Immature natural killer cell (primary cell): ENCODE data around the gene DSCAML1. TPM values are rescaled to one million over a fixed set of nuclear protein-coding genes. Genes with fewer than 3 reads are reported as not detected.

Experiments
- DNase-seq, 3 donors: peaks; one replicate each; pipeline ENCODE4 v3.0.0; 2022; ENCODE audit warnings: mixed read lengths in 1 of 3
- H3K27ac Mint-ChIP-seq, 6 donors: one replicate each; pipeline ENCODE4 v1.8.0; 2020; ENCODE audit warnings: mixed read lengths in 6 of 6, mild to moderate bottlenecking in 5 of 6, inconsistent platforms in 4 of 6, moderate library complexity in 3 of 6
- H3K27me3 Mint-ChIP-seq, 3 donors: one replicate each; pipeline ENCODE4 v1.8.0; 2020 to 2021; ENCODE audit warnings: low read depth in 3 of 3, mild to moderate bottlenecking in 3 of 3, mixed read lengths in 3 of 3, moderate library complexity in 3 of 3, inconsistent platforms in 1 of 3
- H3K36me3 Mint-ChIP-seq, 3 donors: one replicate each; pipeline ENCODE4 v1.8.0; 2020; ENCODE audit warnings: mixed read lengths in 3 of 3, inconsistent platforms in 2 of 3, mild to moderate bottlenecking in 2 of 3
- H3K4me1 Mint-ChIP-seq, 2 donors: one replicate each; pipeline ENCODE4 v1.8.0; 2020; ENCODE audit warnings: inconsistent platforms in 2 of 2, mild to moderate bottlenecking in 2 of 2, mixed read lengths in 2 of 2, moderate library complexity in 1 of 2
- H3K4me3 Mint-ChIP-seq, 5 donors: one replicate each; pipeline ENCODE4 v1.8.0; 2020; ENCODE audit warnings: mild to moderate bottlenecking in 5 of 5, mixed read lengths in 5 of 5, inconsistent platforms in 3 of 5, moderate library complexity in 3 of 5
- H3K9me3 Mint-ChIP-seq, 6 donors: one replicate each; pipeline ENCODE4 v1.8.0; 2020; ENCODE audit warnings: mild to moderate bottlenecking in 6 of 6, mixed read lengths in 6 of 6, inconsistent platforms in 4 of 6, moderate library complexity in 3 of 6
- polyA plus RNA-seq, 3 donors: library from polyadenylated mRNA; unstranded; fragments of 300-500 nt; fragmentation: Illumina TruSeq; gene quantifications; one replicate each; pipeline ENCODE4 v1.2.3, GENCODE V29; 2021

Gene DSCAML1
- polyA plus RNA-seq, 3 donors from 2014 or later: not detected

DNA sequence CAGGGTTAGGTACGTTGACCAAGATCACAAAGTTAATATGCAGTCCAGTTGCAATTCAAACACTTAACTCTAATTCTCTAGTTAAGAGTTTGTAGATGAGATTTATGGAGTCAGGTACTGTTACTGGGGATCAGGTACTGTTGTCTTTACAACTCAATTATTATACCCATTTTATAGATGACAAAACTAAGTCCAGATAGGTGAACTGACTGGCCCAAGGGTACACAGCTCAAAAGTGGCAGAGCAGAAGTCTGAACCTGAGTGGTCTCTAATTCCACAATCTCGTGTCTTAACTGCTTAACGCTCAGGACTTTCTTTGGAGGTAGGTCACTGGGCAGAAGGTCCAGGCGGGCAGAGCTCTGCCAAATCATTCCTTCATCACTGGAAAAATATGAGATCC lies 77.5 kb downstream of the DSCAML1 start:
- no peak overlapping the region for H3K27ac Mint-ChIP-seq
- no peaks in the 10 kb centered on the region for H3K9me3 Mint-ChIP-seq
- no peak overlapping the region for H3K4me3 Mint-ChIP-seq
- H3K4me1 Mint-ChIP-seq: no peaks in the 10 kb centered on the region
- no peak for DNase-seq
- peaks cover 4 to 11% (median 8%) of the 10 kb centered on the region in 3 donors for H3K27me3 Mint-ChIP-seq
- H3K36me3 Mint-ChIP-seq: no peaks in the 10 kb centered on the region

DNA sequence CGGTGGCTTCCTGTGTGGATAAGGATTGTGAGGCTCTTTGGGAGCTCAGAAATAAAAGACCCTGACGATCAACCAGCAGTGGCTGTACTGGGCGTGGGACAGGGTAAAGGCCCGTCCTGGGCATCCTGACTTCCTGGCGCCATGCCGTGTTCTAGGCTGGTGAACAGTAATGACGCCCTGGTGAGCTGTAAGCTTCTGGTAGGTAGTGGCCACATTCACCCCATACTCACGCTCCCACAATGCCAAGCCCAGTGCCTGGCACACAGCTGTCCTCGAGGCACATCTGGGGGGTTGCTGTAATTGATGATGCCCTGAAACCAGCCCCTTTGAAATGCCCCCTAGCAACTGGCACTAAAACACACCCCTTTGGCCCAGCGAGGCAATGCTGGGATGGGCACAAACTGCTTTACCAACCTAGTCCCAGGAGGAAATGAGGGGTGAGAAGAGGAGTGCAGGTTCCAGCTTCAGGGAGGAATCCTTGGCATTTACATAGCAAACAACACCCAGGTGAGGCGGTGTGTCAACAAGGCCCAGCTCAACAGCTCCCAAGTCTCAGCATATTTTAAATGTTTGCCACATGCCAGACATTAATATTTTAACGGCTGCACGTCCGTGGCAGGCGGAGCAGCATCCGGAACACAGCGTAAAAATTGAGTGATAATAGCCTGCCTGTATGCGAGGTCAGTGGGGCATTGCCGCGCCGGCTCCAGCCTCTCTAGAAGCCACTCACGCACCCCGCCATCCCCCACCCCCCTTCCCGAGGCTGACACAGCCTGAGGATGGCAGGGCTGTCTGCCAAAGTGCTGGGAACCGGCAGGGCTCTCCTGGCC lies 79.3 kb downstream of the DSCAML1 start:
- DNase-seq: no peak
- no peaks in the 10 kb centered on the region for H3K9me3 Mint-ChIP-seq
- H3K36me3 Mint-ChIP-seq: no peaks in the 10 kb centered on the region
- H3K4me3 Mint-ChIP-seq: no peak overlapping the region
- H3K4me1 Mint-ChIP-seq: no peaks in the 10 kb centered on the region
- H3K27ac Mint-ChIP-seq: no peak overlapping the region
- peaks cover 0 to 16% (median 9%) of the 10 kb centered on the region in 3 donors for H3K27me3 Mint-ChIP-seq

GRCh38 chr11:117716521-117717440 lies 80.2 kb downstream of the DSCAML1 start:
- Mint-ChIP-seq H3K4me3 (no peak overlapping the region), H3K27me3 (peaks cover 0 to 11% (median 9%) of the 10 kb centered on the region in 3 donors), H3K27ac (no peak overlapping the region), H3K4me1 (no peaks in the 10 kb centered on the region), H3K36me3 (no peaks in the 10 kb centered on the region), H3K9me3 (no peaks in the 10 kb centered on the region)
- DNase-seq: no peak

DNA sequence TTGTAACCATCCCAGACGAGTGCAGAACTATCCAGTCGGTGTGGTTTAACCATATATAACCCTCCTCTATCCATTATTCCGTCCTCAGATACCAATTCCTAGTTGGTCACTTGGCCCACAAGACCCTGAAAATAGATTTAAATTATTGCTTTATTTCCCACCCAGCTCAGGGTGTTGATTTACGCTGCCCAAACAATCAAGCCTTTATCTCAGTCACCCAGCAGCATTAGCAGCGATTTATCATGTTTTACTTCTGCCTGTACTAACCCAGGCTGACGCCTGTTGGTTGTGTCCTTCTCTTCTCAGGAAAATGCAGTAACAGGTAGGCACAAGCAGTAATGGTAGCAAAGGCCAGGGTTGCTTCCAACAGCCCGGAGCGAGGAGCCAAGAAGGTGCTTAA lies 81.2 kb downstream of the DSCAML1 start:
- Mint-ChIP-seq H3K27ac (no peak overlapping the region), H3K4me3 (no peak overlapping the region), H3K9me3 (no peaks in the 10 kb centered on the region), H3K36me3 (no peaks in the 10 kb centered on the region), H3K27me3 (peaks cover 0 to 11% (median 7%) of the 10 kb centered on the region in 3 donors), H3K4me1 (no peaks in the 10 kb centered on the region)
- DNase-seq: no peak

DNA sequence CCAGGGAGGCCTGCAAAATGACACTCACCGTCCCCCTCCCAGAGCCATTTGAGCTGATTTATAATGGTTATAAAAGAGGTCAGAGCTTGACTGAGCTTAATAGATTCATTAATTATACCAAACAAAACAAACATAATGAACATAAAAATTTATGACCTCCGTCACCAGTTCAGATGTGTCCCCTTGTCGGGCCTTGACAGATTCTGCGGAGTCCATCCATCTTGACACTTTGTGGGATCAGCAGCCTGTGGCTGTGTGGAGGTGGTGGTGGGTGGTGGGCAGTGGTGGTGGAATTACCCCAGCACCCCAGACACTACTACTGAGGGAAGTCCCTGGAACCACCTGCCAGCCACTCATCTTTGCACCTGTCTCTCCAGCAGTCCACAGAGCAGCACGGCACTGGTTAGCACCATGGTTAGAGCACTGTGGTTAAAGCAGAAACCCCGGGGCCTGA lies 83.5 kb downstream of the DSCAML1 start:
- H3K27me3 Mint-ChIP-seq: peaks cover 0 to 20% (median 5%) of the 10 kb centered on the region in 3 donors
- H3K4me3 Mint-ChIP-seq: no peak overlapping the region
- H3K27ac Mint-ChIP-seq: no peak overlapping the region
- no peaks in the 10 kb centered on the region for H3K36me3 Mint-ChIP-seq
- H3K9me3 Mint-ChIP-seq: no peaks in the 10 kb centered on the region
- DNase-seq: no peak
- H3K4me1 Mint-ChIP-seq: no peaks in the 10 kb centered on the region

- H3K36me3 Mint-ChIP-seq: no peaks in the 10 kb centered on the region
- no peak for DNase-seq
- H3K4me1 Mint-ChIP-seq: no peaks in the 10 kb centered on the region
- H3K27me3 Mint-ChIP-seq: peaks cover 0 to 20% (median 7%) of the 10 kb centered on the region in 3 donors
- no peak overlapping the region for H3K27ac Mint-ChIP-seq
- H3K9me3 Mint-ChIP-seq: no peaks in the 10 kb centered on the region
- no peak overlapping the region for H3K4me3 Mint-ChIP-seq
Observed at GRCh38 chr11:117712530-117712929, 84.5 kb downstream of the DSCAML1 start.

GRCh38 chr11:117711331-117711730 lies 85.7 kb downstream of the DSCAML1 start:
- no peak overlapping the region for H3K4me3 Mint-ChIP-seq
- no peaks in the 10 kb centered on the region for H3K36me3 Mint-ChIP-seq
- H3K27me3 Mint-ChIP-seq: peaks cover 0 to 17% (median 7%) of the 10 kb centered on the region in 3 donors
- no peak overlapping the region for H3K27ac Mint-ChIP-seq
- H3K9me3 Mint-ChIP-seq: no peaks in the 10 kb centered on the region
- no peaks in the 10 kb centered on the region for H3K4me1 Mint-ChIP-seq
- no peak for DNase-seq

DNA sequence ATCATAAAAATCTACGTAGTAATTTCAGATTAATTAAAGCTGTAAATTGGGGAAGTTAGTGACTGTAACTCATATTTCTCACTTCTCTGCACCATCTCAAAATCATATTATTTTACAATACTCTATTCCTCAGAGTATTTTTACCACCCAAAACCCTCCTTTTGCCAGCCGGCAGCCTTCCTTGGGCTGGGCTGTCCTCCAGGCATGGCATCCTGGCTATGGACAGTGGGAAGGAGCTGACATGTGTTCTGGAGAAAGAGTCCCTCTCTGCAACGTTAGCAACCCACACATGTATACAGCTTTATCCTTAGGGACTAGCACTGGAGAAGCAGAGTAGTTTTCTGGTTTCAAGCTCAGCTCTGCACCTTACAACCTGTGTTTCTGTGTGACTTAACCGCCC lies 86.8 kb downstream of the DSCAML1 start:
- Mint-ChIP-seq H3K4me3 (no peak overlapping the region), H3K27ac (no peak overlapping the region), H3K36me3 (no peaks in the 10 kb centered on the region), H3K27me3 (peaks cover 0 to 17% (median 7%) of the 10 kb centered on the region in 3 donors), H3K9me3 (no peaks in the 10 kb centered on the region), H3K4me1 (no peaks in the 10 kb centered on the region)
- DNase-seq: no peak

GRCh38 chr11:117706322-117706814 lies 90.6 kb downstream of the DSCAML1 start:
- Mint-ChIP-seq H3K27me3 (peaks cover 0 to 13% (median 12%) of the 10 kb centered on the region in 3 donors), H3K36me3 (no peaks in the 10 kb centered on the region), H3K27ac (no peak overlapping the region), H3K4me3 (no peak overlapping the region), H3K9me3 (no peaks in the 10 kb centered on the region), H3K4me1 (peaks cover 6 to 7% of the 10 kb centered on the region in 2 donors)
- no peak for DNase-seq

DNA sequence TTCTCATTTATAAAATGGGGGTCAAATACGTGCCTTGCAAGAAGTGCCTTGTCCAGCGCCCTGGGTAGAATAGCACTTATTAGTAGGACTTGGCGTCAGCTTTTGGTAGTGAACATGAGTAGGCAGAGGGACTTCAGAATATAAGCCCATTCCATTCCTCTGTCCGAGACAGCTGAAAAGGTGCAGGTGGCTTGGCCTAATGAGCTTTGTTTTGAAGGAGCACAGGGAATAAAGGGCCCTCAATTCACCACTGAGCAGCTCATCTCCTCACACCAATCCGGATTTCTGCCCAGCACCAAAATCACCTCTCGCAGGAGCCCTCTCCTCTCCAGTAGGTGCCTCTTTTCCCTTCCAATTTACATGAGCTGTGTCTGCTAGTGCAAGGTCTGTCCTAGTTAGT lies 91.2 kb downstream of the DSCAML1 start:
- no peak overlapping the region for H3K4me3 Mint-ChIP-seq
- H3K4me1 Mint-ChIP-seq: peaks cover 6 to 7% of the 10 kb centered on the region in 2 donors
- H3K27ac Mint-ChIP-seq: no peak overlapping the region
- no peak for DNase-seq
- no peaks in the 10 kb centered on the region for H3K9me3 Mint-ChIP-seq
- H3K36me3 Mint-ChIP-seq: no peaks in the 10 kb centered on the region
- peaks cover 0 to 16% (median 12%) of the 10 kb centered on the region in 3 donors for H3K27me3 Mint-ChIP-seq

- Mint-ChIP-seq H3K4me3 (no peak overlapping the region), H3K36me3 (no peaks in the 10 kb centered on the region), H3K27me3 (peaks cover under 1 to 12% (median 9%) of the 10 kb centered on the region in 3 donors), H3K27ac (no peak overlapping the region), H3K9me3 (no peaks in the 10 kb centered on the region), H3K4me1 (peaks cover 6 to 7% of the 10 kb centered on the region in 2 donors)
- DNase-seq: no peak
Observed at GRCh38 chr11:117704395-117705100, 92.5 kb downstream of the DSCAML1 start.

- H3K27me3 Mint-ChIP-seq: peaks cover 2 to 16% (median 7%) of the 10 kb centered on the region in 3 donors
- H3K4me1 Mint-ChIP-seq: peaks cover 6 to 7% of the 10 kb centered on the region in 2 donors
- H3K4me3 Mint-ChIP-seq: no peak overlapping the region
- no peaks in the 10 kb centered on the region for H3K36me3 Mint-ChIP-seq
- H3K27ac Mint-ChIP-seq: no peak overlapping the region
- no peaks in the 10 kb centered on the region for H3K9me3 Mint-ChIP-seq
- no peak for DNase-seq
Observed at GRCh38 chr11:117702946-117703598, 93.9 kb downstream of the DSCAML1 start.

DNA sequence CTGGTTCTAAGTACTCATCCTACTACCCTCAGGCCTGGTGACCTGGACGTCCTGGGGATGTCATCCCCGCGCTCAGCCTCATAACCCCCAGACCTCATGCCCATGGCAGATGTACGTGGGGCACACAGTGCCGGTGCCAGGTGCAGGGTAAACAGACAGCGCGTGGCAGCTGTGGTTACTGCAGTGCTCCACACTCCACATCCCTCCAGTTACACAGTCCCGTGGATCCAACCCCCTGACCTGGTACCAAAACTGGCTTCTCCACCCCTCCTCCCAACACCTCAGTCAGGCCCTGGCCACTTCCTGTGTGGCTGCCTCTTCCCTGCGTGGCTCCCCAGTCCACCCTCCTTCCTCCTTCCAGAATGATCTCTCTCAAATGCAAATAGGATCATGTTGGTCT lies 95.2 kb downstream of the DSCAML1 start:
- Mint-ChIP-seq H3K27ac (no peak overlapping the region), H3K4me1 (peaks cover 6 to 7% of the 10 kb centered on the region in 2 donors), H3K4me3 (no peak overlapping the region), H3K9me3 (no peaks in the 10 kb centered on the region), H3K27me3 (peaks cover 2 to 14% (median 7%) of the 10 kb centered on the region in 3 donors), H3K36me3 (no peaks in the 10 kb centered on the region)
- no peak for DNase-seq
